Superior temporal gyrus (tissue), 1 donor: Measurements from ENCODE around the gene ATF5.

Experiments used
- DNase-seq: peaks from one replicate; pipeline ENCODE4 v3.0.0-alpha.2; 2016; ENCODE audit errors: extremely low spot score

ATF5 gene

GRCh38 chr19:49976496-49976895 lies 47.5 kb downstream of the ATF5 start:
- no peak for DNase-seq

GRCh38 chr19:49977076-49977475 lies 48.1 kb downstream of the ATF5 start:
- no peak for DNase-seq

GRCh38 chr19:49977881-49978280 lies 48.9 kb downstream of the ATF5 start:
- no peak for DNase-seq

GRCh38 chr19:49978324-49978723 lies 49.3 kb downstream of the ATF5 start:
- no peak for DNase-seq

- no peak for DNase-seq
These were observed 52.9 kb downstream of the ATF5 start for GRCh38 chr19:49981603-49982593.
